Activated CD4-positive, alpha-beta T cell treated with anti-CD3 and anti-CD28 coated beads, Interleukin-2, amount 10 ng/mL, durations not matched to agents 7 days and 5 days (primary cell): Measurements from ENCODE around the gene ARL8B. TPM values are rescaled to one million over a fixed set of nuclear protein-coding genes. Genes with fewer than 3 reads are reported as not detected.

Source experiments
- CTCF ChIA-PET: fragments of 350-600 bp; sonication (Branson Sonifier 250); formaldehyde crosslinking; loops from one replicate; lab custom pipeline; 2021; ENCODE audit warnings: antibody characterized with exemption; lab: Charles Lee
- POLR2A ChIA-PET: fragments of 350-600 bp; sonication (Branson Sonifier 250); formaldehyde crosslinking; loops from one replicate; lab custom pipeline; 2021; ENCODE audit warnings: antibody characterized with exemption; lab: Charles Lee
- DNase-seq: peaks from one replicate; pipeline ENCODE4 v3.0.0-alpha.2; 2020
- H3K27ac Mint-ChIP-seq: one replicate; pipeline ENCODE4 v1.8.0; 2021; ENCODE audit warnings: mild to moderate bottlenecking, moderate library complexity, mixed read lengths
- H3K27me3 Mint-ChIP-seq: one replicate; pipeline ENCODE4 v1.8.0; 2021; ENCODE audit warnings: mixed read lengths
- H3K36me3 Mint-ChIP-seq: one replicate; pipeline ENCODE4 v1.8.0; 2021; ENCODE audit warnings: low read depth, mixed read lengths
- H3K4me1 Mint-ChIP-seq: one replicate; pipeline ENCODE4 v1.8.0; 2021; ENCODE audit warnings: mixed read lengths
- H3K4me3 Mint-ChIP-seq: one replicate; pipeline ENCODE4 v1.8.0; 2021; ENCODE audit warnings: mild to moderate bottlenecking, moderate library complexity, mixed read lengths
- H3K9me3 Mint-ChIP-seq: one replicate; pipeline ENCODE4 v1.8.0; 2021; ENCODE audit warnings: mixed read lengths
- total RNA-seq, 2 experiments: library from RNA; stranded (reverse); gene quantifications; one replicate each; pipeline ENCODE4 v1.2.3, GENCODE V29; 2021

The ARL8B gene
- total RNA-seq, 2 experiments from 2014 or later: 41.3 to 46.4 TPM

GRCh38 chr3:5185093-5185673 lies 63.1 kb downstream of the ARL8B start:
- no peak overlapping the region for H3K4me3 Mint-ChIP-seq
- H3K36me3 Mint-ChIP-seq: peaks cover 35% of the 10 kb centered on the region
- no peak overlapping the region for H3K27ac Mint-ChIP-seq
- CTCF ChIA-PET: interaction anchor here (1.2 to 1.6 kb wide), 3 partner anchors 8 to 11 kb away, joined by 4 to 6 read pairs (median 5); no protein-coding TSS in a partner anchor
- no peaks in the 10 kb centered on the region for H3K27me3 Mint-ChIP-seq
- DNase-seq: no peak
- H3K9me3 Mint-ChIP-seq: no peaks in the 10 kb centered on the region
- H3K4me1 Mint-ChIP-seq: peaks cover 35% of the 10 kb centered on the region
- POLR2A ChIA-PET: interaction anchor here (2.1 kb wide), 1 partner anchor 12 kb away, joined by 11 read pairs; no protein-coding TSS in a partner anchor

- ChIA-PET POLR2A (interaction anchor here (2.1 kb wide), 1 partner anchor 11 kb away, joined by 11 read pairs; no protein-coding TSS in a partner anchor), CTCF (interaction anchor here (1.2 to 1.6 kb wide), 4 partner anchors 8 to 65 kb away, joined by 3 to 6 read pairs (median 4); partner anchors contain the start of gene ARL8B)
- H3K27me3 Mint-ChIP-seq: no peaks in the 10 kb centered on the region
- H3K4me1 Mint-ChIP-seq: peaks cover 35% of the 10 kb centered on the region
- no peak for DNase-seq
- peak overlapping the region; percentile 33 for H3K27ac Mint-ChIP-seq
- H3K36me3 Mint-ChIP-seq: peaks cover 32% of the 10 kb centered on the region
- no peaks in the 10 kb centered on the region for H3K9me3 Mint-ChIP-seq
- peak overlapping the region; percentile 93 for H3K4me3 Mint-ChIP-seq
Observed at GRCh38 chr3:5186089-5186857, 64.2 kb downstream of the ARL8B start.

GRCh38 chr3:5186858-5187155 lies 64.7 kb downstream of the ARL8B start:
- DNase-seq: no peak
- POLR2A ChIA-PET: interaction anchor here (2.1 kb wide), 1 partner anchor 11 kb away, joined by 11 read pairs; no protein-coding TSS in a partner anchor
- no peaks in the 10 kb centered on the region for H3K9me3 Mint-ChIP-seq
- H3K36me3 Mint-ChIP-seq: peaks cover 37% of the 10 kb centered on the region
- peak overlapping the region; percentile 97 for H3K27ac Mint-ChIP-seq
- peaks cover 35% of the 10 kb centered on the region for H3K4me1 Mint-ChIP-seq
- H3K27me3 Mint-ChIP-seq: no peaks in the 10 kb centered on the region
- CTCF ChIA-PET: interaction anchor here (1.4 to 1.6 kb wide), 2 partner anchors 10 to 65 kb away, joined by 3 to 6 read pairs; partner anchors contain the start of gene ARL8B
- peak overlapping the region; percentile 93 for H3K4me3 Mint-ChIP-seq

- Mint-ChIP-seq H3K27ac (peak within 1 kb of the TSS; percentile 97), H3K27me3 (no peaks in the 10 kb centered on the region), H3K4me1 (peaks cover 35% of the 10 kb centered on the region), H3K9me3 (no peaks in the 10 kb centered on the region), H3K4me3 (peak within 1 kb of the TSS; percentile 93), H3K36me3 (peaks cover 37% of the 10 kb centered on the region)
- peak; percentile 92 for DNase-seq
- CTCF ChIA-PET: interaction anchor here (0.6 to 1.2 kb wide), 4 partner anchors 10 to 211 kb away, joined by 3 to 5 read pairs (median 3); no protein-coding TSS in a partner anchor
- POLR2A ChIA-PET: interaction anchor here (2.1 kb wide), 1 partner anchor 10 kb away, joined by 11 read pairs; no protein-coding TSS in a partner anchor
Observed at GRCh38 chr3:5187156-5187919, 65.2 kb downstream of the ARL8B start, which contains the start of gene EDEM1. TSS of gene EDEM1 (plus strand) at chr3:5187707. CDS start at chr3:5187806, 99 bp downstream.

GRCh38 chr3:5187920-5188418 lies 65.9 kb downstream of the ARL8B start:
- peaks cover 42% of the 10 kb centered on the region for H3K36me3 Mint-ChIP-seq
- peaks cover 42% of the 10 kb centered on the region for H3K4me1 Mint-ChIP-seq
- POLR2A ChIA-PET: interaction anchor here (1.5 kb wide), 1 partner anchor 9 kb away, joined by 3 read pairs; no protein-coding TSS in a partner anchor

GRCh38 chr3:5188419-5189221 lies 66.5 kb downstream of the ARL8B start:
- H3K36me3 Mint-ChIP-seq: peaks cover 45% of the 10 kb centered on the region

More at GRCh38 chr3:5187920-5188418, 65.9 kb downstream of the ARL8B start:
- peak overlapping the region; percentile 93 for H3K4me3 Mint-ChIP-seq
- peak overlapping the region; percentile 97 for H3K27ac Mint-ChIP-seq
- no peaks in the 10 kb centered on the region for H3K9me3 Mint-ChIP-seq
- DNase-seq: peak; percentile 49
- CTCF ChIA-PET: interaction anchor here (0.6 to 1.4 kb wide), 5 partner anchors 9 to 212 kb away, joined by 3 to 5 read pairs (median 3); no protein-coding TSS in a partner anchor
- H3K27me3 Mint-ChIP-seq: no peaks in the 10 kb centered on the region

GRCh38 chr3:5190147-5190791 lies 68.2 kb downstream of the ARL8B start:
- Mint-ChIP-seq H3K4me1 (peaks cover 58% of the 10 kb centered on the region), H3K36me3 (peaks cover 56% of the 10 kb centered on the region), H3K27ac (peak overlapping the region; percentile 92), H3K4me3 (peak overlapping the region; percentile 83), H3K27me3 (no peaks in the 10 kb centered on the region), H3K9me3 (no peaks in the 10 kb centered on the region)
- DNase-seq: no peak
- POLR2A ChIA-PET: no interaction called here
- CTCF ChIA-PET: no interaction called here

More at GRCh38 chr3:5188419-5189221, 66.5 kb downstream of the ARL8B start:
- POLR2A ChIA-PET: interaction anchor here (1.5 kb wide), 1 partner anchor 9 kb away, joined by 3 read pairs; no protein-coding TSS in a partner anchor
- H3K9me3 Mint-ChIP-seq: no peaks in the 10 kb centered on the region
- peaks cover 46% of the 10 kb centered on the region for H3K4me1 Mint-ChIP-seq
- DNase-seq: peak; percentile 63
- CTCF ChIA-PET: interaction anchor here (1.2 to 1.4 kb wide), 2 partner anchors 8 to 206 kb away, joined by 3 to 5 read pairs; no protein-coding TSS in a partner anchor
- H3K4me3 Mint-ChIP-seq: peak overlapping the region; percentile 83
- H3K27ac Mint-ChIP-seq: peak overlapping the region; percentile 92
- no peaks in the 10 kb centered on the region for H3K27me3 Mint-ChIP-seq

- Mint-ChIP-seq H3K27ac (peak overlapping the region; percentile 85), H3K27me3 (no peaks in the 10 kb centered on the region), H3K4me1 (peaks cover 63% of the 10 kb centered on the region), H3K36me3 (peaks cover 71% of the 10 kb centered on the region), H3K9me3 (peaks cover 4% of the 10 kb centered on the region), H3K4me3 (peak overlapping the region; percentile 52)
- ChIA-PET CTCF (interaction anchor here (0.6 to 1.4 kb wide), 3 partner anchors 8 to 199 kb away, joined by 3 read pairs; no protein-coding TSS in a partner anchor), POLR2A (interaction anchor here (0.6 kb wide), 1 partner anchor 294 kb away, joined by 3 read pairs; no protein-coding TSS in a partner anchor)
- DNase-seq: no peak
Observed at GRCh38 chr3:5191555-5192304, 69.6 kb downstream of the ARL8B start.

- peak overlapping the region; percentile 85 for H3K27ac Mint-ChIP-seq
- peaks cover 69% of the 10 kb centered on the region for H3K4me1 Mint-ChIP-seq
- no peaks in the 10 kb centered on the region for H3K27me3 Mint-ChIP-seq
- DNase-seq: no peak
- H3K9me3 Mint-ChIP-seq: peaks cover 9% of the 10 kb centered on the region
- ChIA-PET CTCF (interaction anchor here (1.2 to 1.6 kb wide), 3 partner anchors 9 to 19 kb away, joined by 3 to 5 read pairs (median 4); no protein-coding TSS in a partner anchor), POLR2A (no interaction called here)
- H3K4me3 Mint-ChIP-seq: peak overlapping the region; percentile 52
- H3K36me3 Mint-ChIP-seq: peaks cover 81% of the 10 kb centered on the region
Observed at GRCh38 chr3:5192571-5193365, 70.7 kb downstream of the ARL8B start.
